OCI-LY7 (cell line): ENCODE results near the gene CERK.

Experiments
- EZH2phosphoT487 ChIP-seq: fragments of 200-600 bp; sonication (generic); IDR thresholded peaks from 2 replicates; pipeline ENCODE4 v1.6.1; 2018; ENCODE audit warnings: low read depth, borderline replicate concordance, mild to moderate bottlenecking, mixed run types, antibody characterized with exemption, low read length, moderate library complexity, mixed read lengths
- TF ChIP-seq, protein P1 (sequence below): fragments of 200-600 bp; sonication (generic); conservative IDR thresholded peaks from 2 replicates; pipeline ENCODE4 v1.5.1; 2014; ENCODE audit warnings: mild to moderate bottlenecking, antibody characterized with exemption, low read length, moderate library complexity, mixed read lengths

DNA sequence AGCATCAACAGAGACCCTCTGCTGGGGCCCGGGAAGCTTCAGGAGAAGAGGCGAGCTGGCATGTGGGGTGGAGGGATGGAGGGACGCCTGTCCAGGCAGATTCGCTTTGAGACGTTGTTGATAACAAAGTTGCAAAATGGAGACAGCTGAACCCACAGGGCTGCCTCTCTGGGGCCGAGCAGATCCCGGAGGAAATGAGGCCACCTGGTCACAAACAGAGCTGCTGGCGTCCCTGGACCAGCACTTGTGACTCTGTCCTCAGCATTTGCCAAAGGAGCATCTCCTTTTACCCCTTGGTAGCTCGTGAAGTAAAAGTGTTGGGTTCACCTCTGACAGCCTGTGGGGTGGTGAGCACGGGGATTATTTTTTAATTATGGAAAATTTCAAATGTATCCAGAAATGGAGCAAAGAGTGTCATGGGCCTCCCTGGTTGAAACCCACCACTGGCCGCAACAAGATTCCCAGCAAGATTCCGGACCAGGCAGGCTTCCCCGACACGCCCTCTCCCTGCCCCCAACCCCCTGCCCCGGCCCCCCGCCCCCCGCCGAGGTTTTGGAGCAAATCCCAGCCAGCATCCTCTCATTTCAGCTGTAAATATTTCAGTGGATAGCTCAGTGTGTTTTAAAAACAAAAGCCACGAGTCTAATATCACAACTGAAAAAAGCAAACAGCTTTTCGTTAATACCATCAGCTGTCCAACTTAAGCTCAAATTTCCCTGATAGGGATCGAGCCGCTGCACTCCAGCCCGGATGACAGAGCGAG, 97.6 kb downstream of the CERK start:
- TF ChIP-seq, protein P1, sequence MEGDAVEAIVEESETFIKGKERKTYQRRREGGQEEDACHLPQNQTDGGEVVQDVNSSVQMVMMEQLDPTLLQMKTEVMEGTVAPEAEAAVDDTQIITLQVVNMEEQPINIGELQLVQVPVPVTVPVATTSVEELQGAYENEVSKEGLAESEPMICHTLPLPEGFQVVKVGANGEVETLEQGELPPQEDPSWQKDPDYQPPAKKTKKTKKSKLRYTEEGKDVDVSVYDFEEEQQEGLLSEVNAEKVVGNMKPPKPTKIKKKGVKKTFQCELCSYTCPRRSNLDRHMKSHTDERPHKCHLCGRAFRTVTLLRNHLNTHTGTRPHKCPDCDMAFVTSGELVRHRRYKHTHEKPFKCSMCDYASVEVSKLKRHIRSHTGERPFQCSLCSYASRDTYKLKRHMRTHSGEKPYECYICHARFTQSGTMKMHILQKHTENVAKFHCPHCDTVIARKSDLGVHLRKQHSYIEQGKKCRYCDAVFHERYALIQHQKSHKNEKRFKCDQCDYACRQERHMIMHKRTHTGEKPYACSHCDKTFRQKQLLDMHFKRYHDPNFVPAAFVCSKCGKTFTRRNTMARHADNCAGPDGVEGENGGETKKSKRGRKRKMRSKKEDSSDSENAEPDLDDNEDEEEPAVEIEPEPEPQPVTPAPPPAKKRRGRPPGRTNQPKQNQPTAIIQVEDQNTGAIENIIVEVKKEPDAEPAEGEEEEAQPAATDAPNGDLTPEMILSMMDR: no peak
- TF ChIP-seq EZH2phosphoT487: no peak
